T-helper 9 cell (primary cell): ENCODE results near the gene ENTPD1.
"Not testable (repeated sequence)": the region's sequence is repeated elsewhere in the genome, so short reads cannot be mapped to it uniquely, and the experiment has no call there.

Experiments
- DNase-seq: peaks from one replicate; pipeline ENCODE4 v3.0.0-alpha.2; 2020

ENTPD1 gene

GRCh38 chr10:95873139-95873538 is 117.2 kb downstream of the ENTPD1 start:
- DNase-seq: no peak

GRCh38 chr10:95873651-95874050 is 117.7 kb downstream of the ENTPD1 start:
- no peak for DNase-seq

GRCh38 chr10:95874783-95875182 is 118.8 kb downstream of the ENTPD1 start:
- DNase-seq: not testable (repeated sequence)

- no peak for DNase-seq
Measured at GRCh38 chr10:95876756-95877155, 120.8 kb downstream of the ENTPD1 start.

GRCh38 chr10:95877881-95878280 is 121.9 kb downstream of the ENTPD1 start:
- no peak for DNase-seq

GRCh38 chr10:95880704-95881103 is 124.7 kb downstream of the ENTPD1 start:
- no peak for DNase-seq

- no peak for DNase-seq
Measured at GRCh38 chr10:95881316-95881715, 125.4 kb downstream of the ENTPD1 start.

GRCh38 chr10:95889830-95890229 is 133.9 kb downstream of the ENTPD1 start:
- no peak for DNase-seq

- no peak for DNase-seq
Measured at GRCh38 chr10:95896071-95896850, 140.3 kb downstream of the ENTPD1 start.

- DNase-seq: not testable (repeated sequence)
Measured at GRCh38 chr10:95905897-95906580, 150.1 kb downstream of the ENTPD1 start.

GRCh38 chr10:95906677-95907455 is 150.9 kb downstream of the ENTPD1 start:
- DNase-seq: no peak

- DNase-seq: peak; percentile 37
Measured at GRCh38 chr10:95907456-95908253, 151.7 kb downstream of the ENTPD1 start, which contains the start of gene CC2D2B. Gene CC2D2B (plus strand): TSS chr10:95907975. CDS start chr10:95911324, 3,349 bp downstream.

GRCh38 chr10:95908450-95908849 is 152.5 kb downstream of the ENTPD1 start:
- no peak for DNase-seq

GRCh38 chr10:95909561-95909960 is 153.6 kb downstream of the ENTPD1 start:
- DNase-seq: no peak

GRCh38 chr10:95916039-95916438 is 160.1 kb downstream of the ENTPD1 start:
- DNase-seq: not testable (repeated sequence)
